Activated CD4-positive, alpha-beta T cell treated with anti-CD3 and anti-CD28 coated beads, Interleukin-2, amount 10 ng/mL, durations not matched to agents 7 days and 5 days (primary cell): ENCODE data around the gene MIXL1. TPM values are rescaled to one million over a fixed set of nuclear protein-coding genes. Genes with fewer than 3 reads are reported as not detected.
"Not testable (repeated sequence)": the region's sequence is repeated elsewhere in the genome, so short reads cannot be mapped to it uniquely, and the experiment has no call there.

Source experiments
- CTCF ChIA-PET: fragments of 350-600 bp; sonication (Branson Sonifier 250); formaldehyde crosslinking; loops from one replicate; lab custom pipeline; 2021; ENCODE audit warnings: antibody characterized with exemption; lab: Charles Lee
- POLR2A ChIA-PET: fragments of 350-600 bp; sonication (Branson Sonifier 250); formaldehyde crosslinking; loops from one replicate; lab custom pipeline; 2021; ENCODE audit warnings: antibody characterized with exemption; lab: Charles Lee
- DNase-seq: peaks from one replicate; pipeline ENCODE4 v3.0.0-alpha.2; 2020
- H3K27ac Mint-ChIP-seq: one replicate; pipeline ENCODE4 v1.8.0; 2021; ENCODE audit warnings: mild to moderate bottlenecking, moderate library complexity, mixed read lengths
- H3K27me3 Mint-ChIP-seq: one replicate; pipeline ENCODE4 v1.8.0; 2021; ENCODE audit warnings: mixed read lengths
- H3K36me3 Mint-ChIP-seq: one replicate; pipeline ENCODE4 v1.8.0; 2021; ENCODE audit warnings: low read depth, mixed read lengths
- H3K4me1 Mint-ChIP-seq: one replicate; pipeline ENCODE4 v1.8.0; 2021; ENCODE audit warnings: mixed read lengths
- H3K4me3 Mint-ChIP-seq: one replicate; pipeline ENCODE4 v1.8.0; 2021; ENCODE audit warnings: mild to moderate bottlenecking, moderate library complexity, mixed read lengths
- H3K9me3 Mint-ChIP-seq: one replicate; pipeline ENCODE4 v1.8.0; 2021; ENCODE audit warnings: mixed read lengths
- total RNA-seq, 2 experiments: library from RNA; stranded (reverse); gene quantifications; one replicate each; pipeline ENCODE4 v1.2.3, GENCODE V29; 2021

The MIXL1 gene
- total RNA-seq, 2 experiments from 2014 or later = not detected

DNA sequence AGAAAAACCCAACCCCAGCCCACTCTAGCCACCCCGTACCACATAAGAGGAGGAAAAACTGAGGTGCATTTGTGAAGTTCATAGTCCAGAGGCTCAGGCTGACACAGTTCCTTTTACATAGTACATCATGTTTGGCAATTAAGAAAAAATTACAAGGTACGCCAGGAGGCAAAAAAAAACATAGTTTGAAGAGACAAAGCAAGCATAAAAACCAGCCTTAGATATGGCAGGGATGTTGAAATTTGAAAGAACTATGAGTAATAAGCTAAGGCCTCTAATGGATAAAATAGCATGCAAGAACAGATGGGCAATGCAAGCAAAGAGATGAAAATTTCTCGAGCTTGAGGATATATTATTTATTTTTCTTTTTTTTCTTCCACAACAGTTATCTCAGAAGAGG lies 31.9 kb downstream of the MIXL1 start:
- no peaks in the 10 kb centered on the region for H3K27me3 Mint-ChIP-seq
- ChIA-PET POLR2A (no interaction called here), CTCF (interaction anchor here (0.7 to 1.3 kb wide), 2 partner anchors 103 to 118 kb away, joined by 3 read pairs; no protein-coding TSS in a partner anchor)

DNA sequence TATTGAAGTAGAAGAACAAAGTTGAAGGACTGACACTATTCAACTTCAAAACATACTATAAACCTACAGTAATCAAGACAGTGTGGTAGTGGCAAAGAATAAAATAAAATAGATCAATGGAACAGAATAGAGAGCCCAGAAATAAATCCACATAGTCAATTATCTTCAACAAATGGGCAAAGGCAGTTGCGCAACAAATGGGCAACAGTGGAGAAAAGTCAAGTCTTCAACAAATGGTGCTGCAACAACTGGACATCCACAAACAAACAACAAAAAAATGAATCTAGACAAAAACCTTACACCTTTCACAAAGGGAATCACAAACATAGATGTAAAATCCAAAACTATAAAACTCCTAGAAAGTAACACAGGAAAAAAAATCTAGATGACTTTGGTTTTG lies 38.4 kb downstream of the MIXL1 start:
- H3K4me1 Mint-ChIP-seq = no peaks in the 10 kb centered on the region
- peaks cover 49% of the 10 kb centered on the region for H3K36me3 Mint-ChIP-seq
- no peak overlapping the region for H3K27ac Mint-ChIP-seq
- H3K9me3 Mint-ChIP-seq = peaks cover 16% of the 10 kb centered on the region
- ChIA-PET CTCF (no interaction called here), POLR2A (no interaction called here)
- H3K4me3 Mint-ChIP-seq = no peak overlapping the region
- DNase-seq = no peak
- no peaks in the 10 kb centered on the region for H3K27me3 Mint-ChIP-seq

More for the DNA sequence above, 31.9 kb downstream of the MIXL1 start:
- H3K9me3 Mint-ChIP-seq = peaks cover 8% of the 10 kb centered on the region
- H3K27ac Mint-ChIP-seq = no peak overlapping the region
- no peak for DNase-seq
- no peak overlapping the region for H3K4me3 Mint-ChIP-seq
- H3K4me1 Mint-ChIP-seq = no peaks in the 10 kb centered on the region
- H3K36me3 Mint-ChIP-seq = peaks cover 27% of the 10 kb centered on the region

DNA sequence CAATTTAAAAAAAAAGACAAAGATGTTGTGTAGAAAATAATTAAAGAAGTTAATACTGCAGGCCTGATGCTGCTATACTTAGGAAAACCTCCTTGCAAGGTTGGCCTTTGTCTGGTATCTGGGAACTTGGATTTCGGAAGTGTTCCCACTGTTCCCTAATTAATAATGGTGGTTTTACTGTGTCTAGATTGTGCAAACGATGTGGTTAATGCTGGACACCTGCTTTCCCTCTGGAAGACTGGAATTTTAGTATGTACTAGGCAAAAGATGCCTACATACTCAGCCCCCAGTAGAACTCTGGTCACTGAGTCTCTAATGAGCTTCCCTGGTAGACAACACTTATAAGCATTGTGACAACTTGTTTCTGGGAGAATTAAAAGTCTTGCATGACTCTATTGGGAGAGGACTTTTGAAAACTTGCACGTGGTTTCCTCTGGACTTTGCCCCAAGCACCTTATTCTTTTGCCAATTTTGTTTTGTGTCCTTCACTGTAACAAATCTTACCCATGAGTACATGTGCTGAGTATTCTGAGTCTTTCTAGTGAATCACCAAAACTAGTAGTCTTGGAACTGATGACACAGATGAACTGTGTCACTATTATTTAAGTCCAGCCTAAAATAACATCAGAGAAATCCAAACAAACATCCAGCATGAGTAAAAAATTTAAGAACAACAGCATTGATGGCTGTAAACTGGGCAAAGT lies 45.1 kb downstream of the MIXL1 start:
- CTCF ChIA-PET = no interaction called here
- Mint-ChIP-seq H3K27ac (no peak overlapping the region), H3K4me1 (no peaks in the 10 kb centered on the region), H3K36me3 (peaks cover 8% of the 10 kb centered on the region), H3K9me3 (no peaks in the 10 kb centered on the region), H3K27me3 (no peaks in the 10 kb centered on the region), H3K4me3 (no peak overlapping the region)
- POLR2A ChIA-PET = no interaction called here
- no peak for DNase-seq

DNA sequence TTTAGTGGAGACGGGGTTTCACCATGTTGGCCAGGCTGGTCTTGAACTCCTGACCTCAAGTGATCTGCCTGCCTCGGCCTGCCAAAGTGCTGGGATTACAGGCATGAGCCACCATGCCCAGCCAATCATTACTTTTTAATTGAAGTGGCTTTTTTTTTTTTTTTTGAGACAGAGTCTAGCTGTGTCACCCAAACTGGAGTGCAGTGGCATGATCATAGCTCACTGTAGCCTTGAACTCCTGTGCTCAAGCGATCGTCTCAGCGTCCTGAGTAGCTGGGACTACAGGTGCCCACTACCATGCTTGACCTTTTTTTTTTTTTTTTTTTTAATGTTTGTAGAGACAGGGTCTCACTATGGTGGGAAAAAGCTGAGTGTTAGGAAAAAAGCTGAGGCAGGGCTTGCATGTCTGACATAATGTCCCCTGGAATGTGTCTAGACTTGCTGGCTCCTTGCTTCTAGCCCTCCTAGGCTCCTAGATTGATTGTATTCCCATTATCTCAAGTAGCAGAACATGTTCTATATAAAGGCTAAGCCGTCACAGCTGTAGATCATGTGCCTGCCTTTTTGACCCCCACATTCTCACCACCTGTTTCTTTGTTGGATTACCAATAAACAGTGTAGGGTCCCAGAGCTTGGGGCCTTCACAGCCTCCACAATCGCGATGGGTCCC lies 48.9 kb downstream of the MIXL1 start:
- DNase-seq, H3K27ac Mint-ChIP-seq, H3K4me3 Mint-ChIP-seq, POLR2A ChIA-PET, H3K4me1 Mint-ChIP-seq, H3K9me3 Mint-ChIP-seq, H3K27me3 Mint-ChIP-seq: not testable (repeated sequence)
- CTCF ChIA-PET = interaction anchor here (0.6 kb wide), 1 partner anchor 62 kb away, joined by 3 read pairs; no protein-coding TSS in a partner anchor
- H3K36me3 Mint-ChIP-seq = peaks cover 11% of the 10 kb centered on the region

DNA sequence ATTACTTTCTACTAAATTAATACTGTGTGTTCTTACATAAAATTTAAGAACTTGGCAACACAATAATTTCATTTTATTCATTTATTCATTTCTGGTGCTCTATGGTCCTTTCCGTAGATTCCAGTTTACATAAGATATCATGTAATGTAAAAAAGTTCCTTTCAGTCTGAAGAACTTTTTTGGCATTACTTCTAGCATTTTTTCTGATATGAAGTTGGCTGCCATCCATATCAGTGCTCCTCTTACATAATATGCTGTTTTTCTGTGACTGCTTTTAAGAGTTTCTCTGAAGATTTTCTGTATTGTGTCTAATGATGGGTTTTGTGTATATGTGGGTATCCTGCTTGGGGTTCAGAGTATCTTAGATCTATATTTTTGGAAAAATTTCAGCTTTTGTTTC lies 50.7 kb downstream of the MIXL1 start:
- Mint-ChIP-seq H3K27me3 (no peaks in the 10 kb centered on the region), H3K4me1 (no peaks in the 10 kb centered on the region), H3K9me3 (no peaks in the 10 kb centered on the region), H3K4me3 (no peak overlapping the region), H3K36me3 (peaks cover 11% of the 10 kb centered on the region), H3K27ac (no peak overlapping the region)
- CTCF ChIA-PET = interaction anchor here (1.0 kb wide), 1 partner anchor 36 kb away, joined by 3 read pairs; no protein-coding TSS in a partner anchor
- DNase-seq = no peak
- POLR2A ChIA-PET = no interaction called here

DNA sequence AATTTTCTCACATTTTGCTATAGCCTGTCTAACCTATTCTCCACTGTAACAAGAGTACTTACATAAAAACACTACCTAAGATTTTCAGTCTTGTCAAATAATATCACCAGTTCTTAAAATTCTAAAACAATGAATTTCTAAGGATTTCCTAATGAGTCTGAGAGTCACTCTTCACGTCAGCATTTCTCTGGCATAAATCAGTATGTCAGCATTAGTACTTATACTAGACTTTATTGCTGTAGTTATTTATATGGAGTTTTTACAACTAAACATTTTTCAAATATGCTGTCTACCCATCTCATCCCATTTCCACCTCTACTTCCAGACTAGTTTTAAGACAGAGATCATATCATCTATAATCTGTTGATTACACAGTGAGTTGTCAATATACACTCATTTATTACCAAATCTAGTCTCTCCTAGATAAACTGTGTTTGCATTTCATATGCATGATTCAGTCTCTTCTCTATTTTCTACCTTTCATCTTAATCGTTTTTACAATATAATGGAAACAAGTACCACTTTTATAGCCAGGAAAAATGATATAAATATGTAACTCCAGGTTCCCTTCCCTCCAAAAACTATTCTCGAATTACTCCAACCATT lies 52.7 kb downstream of the MIXL1 start:
- no peak overlapping the region for H3K4me3 Mint-ChIP-seq
- DNase-seq = no peak
- H3K27me3 Mint-ChIP-seq = no peaks in the 10 kb centered on the region
- ChIA-PET POLR2A (no interaction called here), CTCF (no interaction called here)
- no peaks in the 10 kb centered on the region for H3K4me1 Mint-ChIP-seq
- H3K9me3 Mint-ChIP-seq = no peaks in the 10 kb centered on the region
- peaks cover 14% of the 10 kb centered on the region for H3K36me3 Mint-ChIP-seq
- no peak overlapping the region for H3K27ac Mint-ChIP-seq

Other genes starting within 250 kb of the MIXL1 start
- gene SDE2, start 224.3 kb upstream of the MIXL1 start, total RNA-seq = 10 to 100 TPM; 16.1 to 16.6 TPM
- gene H3-3A, start 160.9 kb upstream of the MIXL1 start, total RNA-seq = 100 to 1,000 TPM; 651 to 657 TPM
- 10 to 100 TPM; 19.0 to 19.8 TPM for gene ACBD3, start 36.9 kb upstream of the MIXL1 start, total RNA-seq
- gene LIN9, start 85.5 kb downstream of the MIXL1 start, total RNA-seq = 10 to 100 TPM; 13.6 to 15.4 TPM
- gene PARP1, start 184.4 kb downstream of the MIXL1 start, total RNA-seq = 100 to 1,000 TPM; 167 to 187 TPM